DMS114 treated with DMSO at 0.1 percent for 48 hours (cell line): ENCODE results near the gene RINT1.
"Not testable (repeated sequence)": the region's sequence is repeated elsewhere in the genome, so short reads cannot be mapped to it uniquely, and the experiment has no call there.

Source experiments
- DNase-seq: peaks from one replicate; lab custom pipeline; 2025; ENCODE audit not compliant: unreplicated experiment; lab: John Stamatoyannopoulos, UW

Gene RINT1

GRCh38 chr7:105531792-105532671, at the start of gene RINT1:
Gene RINT1 (plus strand): TSS chr7:105532201. CDS start chr7:105532316, 115 bp downstream.
- DNase-seq: peak; percentile 82

- DNase-seq: no peak
Observed at GRCh38 chr7:105487579-105488571, 44.1 kb upstream of the RINT1 start.

GRCh38 chr7:105489409-105489808, 42.6 kb upstream of the RINT1 start:
- no peak for DNase-seq

GRCh38 chr7:105493196-105493922, 38.6 kb upstream of the RINT1 start:
- DNase-seq: no peak

- no peak for DNase-seq
Observed at GRCh38 chr7:105493923-105494315, 38.1 kb upstream of the RINT1 start.

GRCh38 chr7:105496521-105496920, 35.5 kb upstream of the RINT1 start:
- DNase-seq: no peak

- no peak for DNase-seq
Observed at GRCh38 chr7:105497016-105497415, 35.0 kb upstream of the RINT1 start.

- DNase-seq: no peak
Observed at GRCh38 chr7:105502173-105502572, 29.8 kb upstream of the RINT1 start.

- no peak for DNase-seq
Observed at GRCh38 chr7:105512415-105512814, 19.6 kb upstream of the RINT1 start.

GRCh38 chr7:105512926-105513526, 19.0 kb upstream of the RINT1 start:
- no peak for DNase-seq

GRCh38 chr7:105515610-105516009, 16.4 kb upstream of the RINT1 start:
- not testable (repeated sequence) for DNase-seq

- no peak for DNase-seq
Observed at GRCh38 chr7:105519353-105519752, 12.6 kb upstream of the RINT1 start.

GRCh38 chr7:105520620-105521019, 11.4 kb upstream of the RINT1 start:
- not testable (repeated sequence) for DNase-seq

- no peak for DNase-seq
Observed at GRCh38 chr7:105521027-105521716, 10.8 kb upstream of the RINT1 start.

GRCh38 chr7:105521717-105522463, 10.1 kb upstream of the RINT1 start, which contains the start of gene PUS7:
Gene PUS7 (minus strand): TSS chr7:105522271. CDS start chr7:105508512, 13,759 bp downstream.
- DNase-seq: peak; percentile 67

GRCh38 chr7:105524423-105524822, 7.6 kb upstream of the RINT1 start:
- not testable (repeated sequence) for DNase-seq

GRCh38 chr7:105524840-105525239, 7.2 kb upstream of the RINT1 start:
- no peak for DNase-seq

GRCh38 chr7:105527737-105528136, 4.3 kb upstream of the RINT1 start:
- DNase-seq: not testable (repeated sequence)

- no peak for DNase-seq
Observed at GRCh38 chr7:105530126-105530525, 1.9 kb upstream of the RINT1 start.
